Measurements from ENCODE around the gene FBXW12. TPM values are rescaled to one million over a fixed set of nuclear protein-coding genes. Genes with fewer than 3 reads are reported as not detected.

FBXW12 gene
- total and polyA plus RNA-seq, 2 of the 8 experiments (the other 6 are each of a cell fraction or from before 2014, with no cell fraction given) = 0.35 to 0.85 TPM

DNA sequence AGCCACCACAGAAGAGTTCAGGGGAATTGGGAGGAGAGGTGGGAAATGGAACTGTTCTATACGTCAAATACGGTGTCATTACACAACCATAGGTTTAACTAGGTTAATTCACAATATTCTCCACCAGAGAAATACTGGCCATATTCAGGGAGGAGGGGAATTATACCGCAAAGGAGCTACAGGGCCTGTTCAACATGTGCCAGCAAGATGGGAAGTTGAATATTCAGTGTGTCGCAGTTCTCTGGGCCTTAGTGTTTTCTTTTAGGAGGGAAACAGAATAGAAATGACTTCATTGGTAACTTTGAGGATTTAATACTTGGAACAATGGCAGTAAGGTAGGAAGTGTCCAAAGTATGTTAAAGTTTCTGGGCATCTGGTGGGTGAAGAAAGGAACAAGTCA lies 18.0 kb upstream of the FBXW12 start:
- peaks cover 0 to 2% (median 0%) of the 10 kb centered on the region in 4 experiments; a peak in 1 of 7 replicates for H3K27me3 ChIP-seq (replicated peaks in 1 of 4; ENCODE audit: control insufficient read depth in 3 of 4, extremely low read depth in 1 of 4, insufficient read depth in 3 of 4, low read length in 3 of 4)
- no peak overlapping the region for H3K27ac ChIP-seq (ENCODE audit: low read depth, low read length)
- H2BK20ac ChIP-seq (ENCODE audit: low read length) = no peak overlapping the region
- no peak overlapping the region for H3K4me3 ChIP-seq (ENCODE audit: extremely low read depth in 1 of 4, insufficient read depth in 2 of 4, low read depth in 3 of 4, low read length in 4 of 4)
- H3K56ac ChIP-seq (replicated peaks; ENCODE audit: insufficient read length, low read depth, low read length) = no peak overlapping the region
- no peak overlapping the region for H2BK120ac ChIP-seq (replicated peaks; ENCODE audit: low read depth, low read length)
- H4K8ac ChIP-seq (ENCODE audit: extremely low read depth, insufficient read depth, low read length) = no peak overlapping the region
- H3K14ac ChIP-seq (ENCODE audit: insufficient read length) = no peak overlapping the region
- POLR2A ChIA-PET (ENCODE audit: partially characterized antibody) = no interaction called here
- 96% methylated on average over 4 of the region's 4 CpGs; no CpG with 5 or more reads in 1 of the 2 experiments for WGBS, 2 experiments (ENCODE audit: extremely low coverage in 1 of 2, insufficient coverage in 1 of 2, insufficient read length in 1 of 2, insufficient replicate concordance in 2 of 2, low coverage in 1 of 2, low lambda C conversion rate in 2 of 2, missing lambda C conversion rate in 1 of 2)
- no peak overlapping the region for H3K18ac ChIP-seq (ENCODE audit: extremely low read depth, low read length)
- no peaks in the 10 kb centered on the region for H4K20me1 ChIP-seq (replicated peaks in 1 of 2; ENCODE audit: control insufficient read depth in 1 of 2, insufficient read depth in 2 of 2, low read length in 2 of 2)
- no peak overlapping the region for H2AK5ac ChIP-seq (ENCODE audit: low read depth, low read length)
- H2BK5ac ChIP-seq (ENCODE audit: low read depth, low read length) = no peak overlapping the region
- H4K5ac ChIP-seq (ENCODE audit: insufficient read length, low read depth, low read length) = no peak overlapping the region
- H2BK12ac ChIP-seq (ENCODE audit: low read depth, low read length) = no peak overlapping the region
- no peak overlapping the region for H3K23ac ChIP-seq (ENCODE audit: insufficient read length)
- DNase-seq (ENCODE audit: low read depth in 1 of 2, low spot score in 2 of 2) (no peak), FAIRE-seq (no peak)
- no peaks in the 10 kb centered on the region for H3K79me2 ChIP-seq (ENCODE audit: control insufficient read depth in 1 of 2, insufficient read depth in 2 of 2, low read length in 2 of 2)
- no peaks in the 10 kb centered on the region for H3K23me2 ChIP-seq (ENCODE audit: low read depth, low read length)
- no peaks in the 10 kb centered on the region for H3K36me3 ChIP-seq (ENCODE audit: control insufficient read depth in 2 of 4, insufficient read depth in 4 of 4, low read length in 3 of 4)
- H3K9ac ChIP-seq (replicated peaks in 1 of 4; ENCODE audit: extremely low read depth in 1 of 4, low read depth in 3 of 4, low read length in 3 of 4) = no peak overlapping the region
- no peak overlapping the region for H4K91ac ChIP-seq (replicated peaks; ENCODE audit: insufficient read length, low read length)
- H3K4me2 ChIP-seq (ENCODE audit: insufficient read depth in 1 of 2, low read depth in 2 of 2, low read length in 2 of 2) = no peak overlapping the region
- no peaks in the 10 kb centered on the region for H3K79me1 ChIP-seq (ENCODE audit: low read depth, low read length)
- H2BK15ac ChIP-seq (ENCODE audit: low read length) = no peak overlapping the region
- TF ChIP-seq SUZ12 (IDR thresholded peaks at IDR 0.05; ENCODE audit: low read length) (no peak), CTBP2 (IDR thresholded peaks at IDR 0.05; ENCODE audit: borderline replicate concordance, insufficient read depth, insufficient read length, low read length) (no peak), SRF (IDR thresholded peaks at IDR 0.05; ENCODE audit: low read depth, low read length) (no peak), TAF1 (IDR thresholded peaks at IDR 0.05; ENCODE audit: low read depth, low read length) (no peak), PHF8 (conservative IDR thresholded peaks at IDR 0.05; ENCODE audit: low read depth, low read length) (no peak), BRCA1 (IDR thresholded peaks at IDR 0.05; ENCODE audit: low read depth, low read length) (no peak)
- no peaks in the 10 kb centered on the region for H3K9me3 ChIP-seq (ENCODE audit: insufficient read depth in 2 of 2, low read depth in 1 of 2, low read length in 1 of 2)
- H2AFZ ChIP-seq (ENCODE audit: low read length) = no peak overlapping the region
- no peak overlapping the region for H3K4ac ChIP-seq (replicated peaks; ENCODE audit: insufficient read length, low read depth, low read length)
- CTCF ChIA-PET (ENCODE audit: partially characterized antibody) = no interaction called here
- H3K4me1 ChIP-seq (replicated peaks in 1 of 4; ENCODE audit: control insufficient read depth in 3 of 4, insufficient read depth in 4 of 4, low read length in 3 of 4) = no peaks in the 10 kb centered on the region

Data from H1 (cell line).